Measurements from ENCODE around the gene BRSK1.
A peak's percentile ranks its signal among the peaks of the same experiment; 100 is the strongest.

The BRSK1 gene

DNA sequence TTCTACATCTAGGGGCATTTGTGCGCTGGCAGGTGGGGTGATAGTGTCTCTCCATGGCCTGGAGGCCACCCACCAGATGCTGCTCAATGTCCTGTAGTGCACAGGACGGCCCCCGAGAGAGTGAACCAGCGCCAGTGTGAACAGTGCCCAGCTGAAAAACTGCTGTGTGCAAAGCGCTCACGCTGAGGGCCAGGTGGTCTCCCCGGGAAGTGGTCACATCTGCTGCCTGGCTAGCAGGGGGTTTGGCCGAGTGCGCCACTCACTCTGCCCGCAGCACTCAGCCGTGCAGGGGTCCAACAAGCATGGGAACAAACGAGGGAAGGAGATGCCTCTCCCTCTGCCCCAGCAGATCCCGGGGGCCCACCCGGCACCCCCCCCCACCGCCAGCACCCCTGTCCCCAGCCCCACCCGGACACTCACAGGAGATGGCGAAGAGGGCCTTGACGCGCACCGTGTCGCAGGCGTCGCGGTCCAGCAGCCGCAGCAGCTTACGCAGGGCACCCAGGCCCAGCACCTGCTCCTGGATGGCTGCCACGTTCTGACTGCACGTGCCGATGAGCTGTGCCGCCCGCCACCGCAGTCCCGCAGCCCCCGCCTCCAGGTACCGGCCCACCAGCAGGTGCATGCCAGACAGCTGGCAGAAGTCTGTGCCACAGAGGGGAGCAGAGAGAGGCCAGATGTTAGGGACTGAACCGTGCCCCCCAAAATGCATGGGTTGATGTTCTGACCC is 9.7 kb upstream of the BRSK1 start:
- no peak for DNase-seq (ENCODE audit: low spot score)

DNA sequence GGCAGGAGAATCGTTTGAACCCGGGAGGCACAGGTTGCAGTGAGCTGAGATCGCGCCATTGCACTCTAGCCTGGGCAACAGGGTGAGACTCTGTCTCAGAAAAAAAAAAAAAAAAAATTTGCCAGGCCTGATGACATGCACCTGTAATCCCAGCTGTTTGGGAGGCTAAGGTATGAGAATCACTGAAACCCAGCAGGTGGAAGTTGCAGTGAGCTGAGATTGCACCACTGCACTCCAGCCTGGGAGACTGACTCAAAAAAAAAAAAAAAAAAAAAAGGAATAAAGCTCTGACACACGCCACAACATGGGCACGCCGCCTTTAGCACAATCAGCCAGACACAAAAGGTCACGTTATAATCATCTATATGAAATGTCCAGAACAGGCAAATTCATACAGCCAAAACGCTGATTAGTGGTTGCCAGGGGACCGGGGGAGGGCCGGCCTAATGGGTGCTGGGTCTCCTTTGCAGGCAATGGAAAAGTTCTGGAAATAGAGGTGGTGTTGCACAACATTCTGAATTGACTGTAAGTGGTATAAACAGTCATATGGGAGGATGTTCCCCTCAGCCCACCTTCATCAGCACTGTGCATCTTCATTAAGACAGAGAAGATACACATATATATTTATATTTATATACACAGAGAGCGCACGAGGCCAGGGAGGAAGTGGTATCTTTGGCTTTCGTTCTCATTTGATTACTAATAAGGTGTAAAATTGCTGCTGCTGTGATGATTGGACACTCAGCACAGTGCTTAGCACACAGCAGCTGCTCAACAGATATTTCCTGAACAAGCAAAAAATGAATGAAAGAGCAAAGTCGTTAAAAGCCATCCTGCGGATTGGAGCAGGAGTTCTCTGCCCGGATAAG is 7.7 kb upstream of the BRSK1 start:
- DNase-seq (ENCODE audit: low spot score), result no peak

DNA sequence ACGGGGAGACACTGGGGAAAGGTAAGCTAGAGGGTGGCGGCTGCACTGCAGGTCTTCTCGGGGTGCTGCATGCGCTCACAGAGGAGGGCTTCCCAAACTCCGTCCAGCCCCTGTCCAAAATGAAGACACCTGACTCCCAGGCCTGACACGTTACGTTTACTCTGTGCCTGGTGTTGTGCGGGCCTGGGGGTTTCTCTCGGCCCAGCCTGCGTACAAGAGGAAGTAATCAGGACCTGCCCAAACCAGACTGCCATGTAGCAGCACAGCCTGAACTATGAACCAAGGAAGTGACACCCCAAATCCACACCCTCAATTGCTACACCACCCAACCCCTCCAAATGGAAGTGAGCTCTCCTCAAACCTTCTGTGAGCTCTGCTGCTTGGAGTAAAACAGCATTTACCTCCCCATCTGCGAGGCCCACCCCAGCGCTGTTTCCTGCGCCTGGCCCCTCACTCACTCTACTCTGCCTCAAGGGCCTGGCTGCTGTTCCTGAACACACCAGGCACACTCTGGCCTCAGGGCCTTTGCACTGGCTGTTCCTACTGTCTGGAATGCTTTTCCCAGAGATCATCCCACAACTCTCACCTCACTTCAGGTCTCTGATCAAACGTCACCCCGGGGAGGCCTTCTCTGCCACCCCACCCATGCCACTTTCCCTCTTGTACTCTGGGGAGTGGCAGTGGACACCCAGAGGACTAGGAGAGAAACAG is 6.9 kb upstream of the BRSK1 start:
- no peak for DNase-seq (ENCODE audit: low spot score)

DNA sequence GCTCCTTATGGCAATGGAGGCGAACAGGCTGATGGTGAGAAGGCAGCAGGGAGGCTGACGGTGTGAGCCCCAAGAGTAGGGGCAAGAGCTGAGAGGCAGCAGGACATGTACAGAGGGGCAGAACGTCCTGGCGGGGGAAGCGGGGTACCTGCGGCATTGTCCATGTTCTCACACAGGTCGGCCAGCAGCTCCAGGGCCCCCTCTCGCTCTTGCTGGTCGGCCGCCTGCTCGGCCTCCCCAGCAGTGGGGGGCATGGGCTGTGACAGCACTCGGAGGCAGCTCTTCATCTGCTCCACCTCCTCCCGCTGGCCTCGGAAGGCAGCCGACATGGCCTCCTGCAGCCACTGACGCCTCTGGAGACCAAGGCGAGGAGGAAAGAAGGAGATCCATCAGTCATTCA is 6.3 kb upstream of the BRSK1 start:
- DNase-seq (ENCODE audit: low spot score), result no peak

DNA sequence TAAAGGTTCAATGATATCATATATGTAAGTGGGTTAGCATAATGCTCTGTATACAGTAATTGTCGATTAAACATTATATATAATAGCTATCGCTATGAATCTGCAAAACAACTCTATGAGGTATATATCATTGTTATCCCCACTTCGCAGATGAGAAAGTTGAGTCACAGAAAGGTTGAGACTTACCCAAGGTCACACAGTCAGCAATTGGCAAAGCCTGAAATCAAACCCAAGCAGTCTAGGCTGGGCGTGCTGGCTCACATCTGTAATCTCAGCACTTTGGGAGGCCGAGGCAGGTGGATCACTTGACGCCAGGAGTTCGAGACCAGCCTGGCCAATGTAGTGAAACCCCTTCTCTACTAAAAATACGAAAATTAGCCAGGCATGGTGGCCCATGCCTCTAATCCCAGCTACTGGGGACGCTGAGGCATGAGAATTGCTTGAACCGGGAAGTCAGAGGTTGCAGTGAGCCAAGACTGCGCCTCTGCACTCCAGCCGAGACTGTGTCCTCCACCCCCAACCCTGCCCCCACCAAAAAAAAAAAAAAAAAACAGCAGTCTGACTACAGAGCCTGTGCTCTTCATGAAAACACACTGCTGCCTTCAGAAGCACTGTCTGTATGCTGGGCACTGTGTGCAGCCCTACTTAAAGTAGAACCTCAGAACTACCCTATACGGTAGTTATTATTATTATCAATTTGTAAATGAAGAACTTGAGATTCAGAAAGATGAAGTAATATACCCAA is 5.2 kb upstream of the BRSK1 start:
- DNase-seq (ENCODE audit: low spot score), result no peak

DNA sequence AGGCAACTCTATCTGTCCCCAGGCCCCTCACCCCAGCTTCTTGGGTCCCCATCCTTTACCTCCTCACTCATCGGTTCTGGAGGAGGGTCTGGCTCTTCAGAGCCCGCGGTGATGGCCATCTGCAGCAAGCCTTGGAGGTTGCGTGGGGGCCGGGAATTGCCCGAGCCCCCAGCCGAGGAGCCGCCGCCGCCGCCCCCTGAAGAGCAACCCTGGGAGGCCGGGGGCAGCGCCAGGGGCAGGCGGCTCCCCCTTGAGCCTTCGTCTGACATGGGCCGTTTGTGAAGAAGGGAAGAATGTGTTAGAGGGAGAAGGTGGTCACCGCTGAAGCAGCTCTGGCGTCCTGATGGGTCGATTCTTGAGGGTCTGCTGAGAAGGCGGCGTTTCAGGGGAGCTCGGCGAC is 4.5 kb upstream of the BRSK1 start:
- DNase-seq (ENCODE audit: low spot score), result no peak

DNA sequence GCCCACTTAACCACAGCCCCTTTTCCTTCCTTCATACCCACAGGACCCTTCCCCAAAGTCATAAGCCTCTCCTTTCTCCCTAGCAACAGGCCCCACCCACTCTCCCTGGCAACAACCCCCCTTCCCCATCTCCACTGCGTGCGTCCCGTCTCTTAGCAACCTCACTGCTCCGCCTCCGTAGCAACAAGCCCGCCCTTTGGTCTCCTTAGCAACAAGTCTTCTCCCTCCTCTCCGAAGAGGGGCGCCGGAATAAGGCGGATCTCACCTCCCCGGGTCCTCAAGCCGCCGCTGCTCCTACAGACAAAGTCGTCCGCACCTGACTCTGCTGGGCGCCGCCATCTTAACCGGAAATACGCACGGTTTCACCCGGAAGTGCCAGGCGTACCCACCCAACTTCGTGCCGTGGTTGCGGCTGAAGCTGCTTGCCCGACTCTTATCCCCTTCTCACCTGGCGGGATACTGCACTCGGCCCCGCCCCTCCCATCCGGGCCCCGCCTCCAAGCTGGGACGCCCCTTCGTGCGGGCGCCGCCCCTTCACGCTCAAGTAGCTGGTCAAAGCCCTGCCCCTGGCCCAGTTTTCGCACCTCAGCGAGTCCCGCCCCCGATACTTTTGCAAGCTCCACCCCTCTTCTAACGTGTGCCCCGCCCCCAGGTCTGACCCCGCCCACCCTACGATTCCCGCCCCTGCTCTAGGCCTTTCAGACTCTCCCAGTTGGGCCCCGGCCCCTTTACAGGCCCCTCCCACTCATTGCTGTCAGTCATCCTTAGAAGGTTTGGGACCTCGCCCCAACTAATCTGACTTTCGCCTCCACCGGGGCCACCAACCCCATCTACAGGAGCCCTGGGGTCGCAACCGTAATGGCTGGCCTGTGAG is 3.8 kb upstream of the BRSK1 start, which contains the start of gene HSPBP1:
Gene HSPBP1 (minus strand): TSS at position 341 of the 874 bp plus-strand sequence. CDS start 502 bp downstream, outside the sequence.
- peak; percentile 96 for DNase-seq (ENCODE audit: low spot score)

DNA sequence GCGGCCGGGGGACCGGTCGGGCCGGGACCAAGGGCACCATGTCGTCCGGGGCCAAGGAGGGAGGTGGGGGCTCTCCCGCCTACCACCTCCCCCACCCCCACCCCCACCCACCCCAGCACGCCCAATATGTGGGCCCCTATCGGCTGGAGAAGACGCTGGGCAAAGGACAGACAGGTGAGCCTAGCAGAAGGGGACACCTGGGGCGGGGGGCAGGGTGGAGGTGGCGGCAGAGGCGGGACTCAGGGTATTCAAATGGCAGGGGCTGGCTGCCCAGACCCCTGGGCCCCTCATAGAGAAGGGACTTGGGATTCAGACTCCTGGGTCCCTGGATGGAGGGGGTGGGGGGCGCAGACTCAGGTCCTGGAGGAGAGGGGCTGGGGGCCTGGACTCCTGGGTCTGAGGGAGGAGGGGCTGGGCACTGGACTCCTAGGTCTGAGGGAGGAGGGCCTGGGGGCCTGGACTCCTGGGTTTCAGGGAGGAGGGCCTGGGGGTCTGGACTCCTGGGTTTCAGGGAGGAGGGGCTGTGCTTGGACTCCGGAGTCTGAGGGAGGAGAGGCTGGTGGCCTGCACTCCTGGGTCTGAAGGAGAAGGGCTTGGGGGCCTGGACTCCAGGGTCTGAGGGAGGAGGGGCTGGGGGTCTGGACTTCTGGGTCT is 735 bp downstream of the BRSK1 start:
- DNase-seq (ENCODE audit: low spot score), result no peak

DNA sequence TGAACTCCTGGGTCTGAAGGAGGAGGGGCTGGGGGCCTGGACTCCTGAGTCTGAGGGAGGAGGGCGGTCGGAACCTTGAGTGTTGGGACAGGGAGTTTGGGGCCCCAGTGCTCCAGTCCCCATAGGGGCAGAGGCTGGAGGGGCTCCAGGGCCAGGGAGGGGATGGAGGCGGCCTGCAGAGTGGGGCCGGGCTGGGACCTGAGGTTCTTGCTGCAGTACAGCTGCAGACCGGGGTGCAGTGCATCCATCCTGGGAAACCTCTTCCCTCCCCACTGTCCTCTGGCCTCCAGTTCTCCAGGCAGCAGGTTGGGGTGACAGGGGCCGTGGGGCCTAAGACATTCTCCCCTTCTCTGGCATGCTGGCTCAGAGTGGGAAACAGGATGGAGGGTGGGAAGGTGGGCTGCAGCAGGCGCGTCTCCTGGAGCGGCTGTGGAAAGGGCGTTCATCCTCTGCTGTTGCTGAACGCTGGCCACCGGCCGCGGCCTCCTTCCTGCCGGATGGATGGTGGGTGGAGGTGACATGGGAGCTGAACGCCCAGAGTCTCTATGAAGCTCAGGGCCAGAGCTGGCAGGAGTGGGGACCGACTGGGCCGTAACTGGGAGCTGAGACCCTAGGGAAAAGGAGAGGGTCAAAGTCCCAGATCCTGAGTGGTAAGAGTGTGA is 1.6 kb downstream of the BRSK1 start:
- DNase-seq (ENCODE audit: low spot score), result no peak

DNA sequence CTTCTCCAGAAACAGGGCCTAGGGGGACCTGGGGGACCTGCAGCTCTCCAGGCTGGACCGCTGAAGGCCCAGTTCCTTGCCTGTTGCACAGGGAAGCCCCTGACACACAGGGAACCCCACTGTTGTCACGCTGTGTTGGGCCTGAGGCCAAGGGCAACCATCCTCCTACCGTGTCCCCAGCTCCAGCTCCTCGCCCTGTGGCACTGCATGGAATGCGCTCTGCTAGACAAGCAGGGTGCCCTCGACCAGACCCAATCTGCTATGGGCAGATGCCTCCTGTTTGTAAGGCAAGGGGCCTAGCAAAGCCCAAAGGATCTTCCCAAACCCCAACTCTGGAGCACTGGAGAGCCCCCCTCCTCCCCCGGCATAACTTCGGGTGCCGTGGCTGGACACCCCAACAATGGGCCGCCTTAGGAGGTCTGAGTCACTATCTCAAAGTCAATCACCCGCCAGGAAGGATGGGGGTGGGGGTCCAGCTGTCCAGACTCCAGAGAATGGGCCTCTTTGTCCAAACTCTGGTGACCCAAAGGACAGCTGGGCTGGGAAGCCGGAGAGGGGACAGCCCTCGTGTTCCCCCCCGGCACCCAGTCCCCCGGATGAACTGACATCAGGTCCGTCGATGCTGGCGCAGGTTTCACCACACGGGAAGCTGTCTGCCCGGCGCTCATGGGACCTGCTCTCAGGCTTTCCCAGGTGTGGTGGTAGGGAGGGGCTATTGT is 3.7 kb downstream of the BRSK1 start:
- DNase-seq (ENCODE audit: low spot score), result no peak

DNA sequence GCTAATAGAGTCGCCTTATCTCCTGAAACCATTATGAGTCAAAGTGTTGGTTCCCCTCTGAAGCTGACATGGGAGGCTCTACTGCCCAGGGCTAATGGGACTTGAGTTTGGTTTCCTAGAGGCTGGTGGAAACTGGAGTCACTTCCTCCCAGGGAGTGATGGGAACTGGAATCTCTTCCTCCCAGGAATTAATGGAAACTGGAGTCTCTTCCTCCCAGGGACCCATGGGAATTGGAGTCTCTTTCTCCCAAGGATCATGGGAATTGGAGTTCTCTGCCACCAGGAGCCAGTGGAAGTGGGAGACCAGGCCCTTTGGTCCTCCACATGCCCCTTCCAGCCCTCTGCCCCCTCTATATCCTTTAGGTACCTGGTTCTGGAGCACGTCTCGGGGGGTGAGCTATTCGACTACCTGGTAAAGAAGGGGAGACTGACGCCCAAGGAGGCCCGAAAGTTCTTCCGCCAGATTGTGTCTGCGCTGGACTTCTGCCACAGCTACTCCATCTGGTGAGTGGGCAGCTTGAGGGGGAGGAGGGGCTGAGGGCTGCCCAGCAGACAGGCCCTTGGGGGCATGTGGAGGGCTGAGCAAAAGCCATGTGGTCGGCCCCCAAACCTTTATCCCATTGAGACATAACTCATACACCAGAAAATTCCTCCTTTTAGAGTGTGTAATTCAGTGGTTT is 5.5 kb downstream of the BRSK1 start:
- DNase-seq (ENCODE audit: low spot score), result no peak

DNA sequence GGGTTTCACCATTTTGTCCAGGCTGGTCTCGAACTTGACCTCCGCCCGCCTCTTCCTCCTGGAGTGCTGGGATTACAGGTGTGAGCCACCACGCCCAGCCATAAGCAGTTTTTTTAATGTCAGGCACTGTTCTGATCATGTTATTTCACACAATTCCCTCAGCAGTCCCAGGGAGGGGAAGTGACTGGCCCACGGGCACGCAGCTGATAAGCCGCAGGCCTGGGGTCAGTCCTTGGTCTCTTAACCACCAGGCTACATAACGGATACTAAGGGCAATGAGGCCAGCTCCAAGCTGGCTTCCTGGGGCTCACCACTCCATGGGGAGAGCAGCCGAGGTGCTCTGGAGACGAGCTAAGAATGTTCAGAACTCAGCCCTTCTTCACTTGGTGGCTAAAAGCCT is 13.5 kb downstream of the BRSK1 start:
- no peak for DNase-seq (ENCODE audit: low spot score)

DNA sequence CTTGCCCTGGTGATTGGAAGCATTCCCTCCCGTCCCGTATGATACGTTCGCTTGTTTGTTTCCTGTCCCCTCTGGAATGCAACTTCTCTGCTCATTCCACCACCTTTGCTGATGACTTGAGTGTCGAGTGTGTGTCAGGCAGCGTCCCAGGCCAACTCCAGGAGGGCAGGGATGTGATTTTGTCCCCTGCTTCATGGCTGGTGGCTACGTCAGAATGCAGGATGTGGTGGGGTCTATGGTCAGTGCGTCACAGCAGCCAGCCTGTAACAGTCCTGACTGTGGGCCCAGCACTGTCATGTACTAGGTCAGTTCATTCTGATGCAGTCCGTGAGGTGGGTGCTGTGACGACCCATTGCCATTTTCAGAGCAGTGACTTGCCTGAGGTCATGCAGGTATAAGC is 16.2 kb downstream of the BRSK1 start:
- DNase-seq (ENCODE audit: low spot score), result no peak

DNA sequence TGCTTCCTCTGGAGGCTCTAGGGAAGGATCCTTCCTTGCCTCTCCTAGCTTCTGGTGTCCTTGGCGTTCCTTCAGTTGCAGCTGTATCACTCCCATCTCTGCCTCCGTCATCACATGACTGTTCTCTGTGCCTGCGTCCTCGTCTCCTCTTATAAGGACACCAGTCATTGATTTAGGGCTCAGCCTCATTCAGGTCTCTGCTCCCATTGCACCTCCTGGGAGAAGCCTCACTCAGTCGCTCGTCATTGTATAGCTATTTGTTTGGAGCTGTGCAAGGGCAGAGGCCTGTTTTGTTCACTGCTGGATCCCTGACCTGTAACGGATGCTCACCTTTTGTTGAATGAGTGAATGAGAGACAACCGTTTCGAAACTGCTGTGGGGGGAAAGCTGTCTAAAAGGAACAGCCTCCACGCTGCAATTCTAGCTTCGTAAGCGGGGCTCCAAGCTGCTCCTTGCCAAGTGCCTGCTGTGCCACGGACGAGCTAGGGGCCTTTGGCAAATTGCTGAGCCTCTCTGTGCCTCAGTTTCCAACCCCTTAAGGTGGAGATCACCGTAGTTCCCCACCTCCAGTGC is 17.2 kb downstream of the BRSK1 start:
- no peak for DNase-seq (ENCODE audit: low spot score)

DNA sequence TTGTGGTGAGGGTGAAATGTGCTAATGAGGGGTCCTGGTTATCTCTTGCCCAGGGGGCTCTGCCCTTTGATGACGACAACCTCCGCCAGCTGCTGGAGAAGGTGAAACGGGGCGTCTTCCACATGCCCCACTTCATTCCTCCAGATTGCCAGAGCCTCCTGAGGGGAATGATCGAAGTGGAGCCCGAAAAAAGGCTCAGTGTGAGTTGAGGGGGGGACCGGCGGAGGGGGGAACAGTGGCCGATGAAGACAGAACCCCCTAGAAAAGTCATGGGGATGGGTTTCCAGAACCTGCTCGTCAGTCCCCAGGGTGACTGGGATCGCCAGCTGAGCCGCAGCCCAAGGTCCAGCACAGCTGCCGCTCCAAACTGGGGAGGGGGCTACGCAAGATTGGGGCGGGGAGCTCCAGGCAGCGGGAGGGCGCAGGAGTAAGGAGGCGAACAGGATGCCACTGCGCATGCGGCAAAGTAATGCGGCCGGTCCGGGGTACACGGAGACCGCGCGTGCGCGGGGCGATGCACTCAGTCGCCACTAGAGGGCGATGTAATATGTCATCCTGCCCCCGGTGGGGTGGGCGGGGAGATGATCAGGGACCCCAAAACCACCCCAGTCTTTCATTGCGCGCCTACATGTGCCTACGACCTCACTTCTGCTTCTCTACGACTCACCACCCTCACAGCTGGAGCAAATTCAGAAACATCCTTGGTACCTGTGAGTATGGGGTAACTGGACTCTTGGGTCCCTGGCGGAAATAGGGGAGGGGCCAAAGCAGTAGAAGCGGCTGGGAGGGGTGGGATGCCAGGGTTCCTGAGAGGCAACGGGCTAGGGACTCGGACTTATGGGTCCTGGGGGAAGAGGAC is 17.9 kb downstream of the BRSK1 start:
- peak; percentile 80 for DNase-seq (ENCODE audit: low spot score)

DNA sequence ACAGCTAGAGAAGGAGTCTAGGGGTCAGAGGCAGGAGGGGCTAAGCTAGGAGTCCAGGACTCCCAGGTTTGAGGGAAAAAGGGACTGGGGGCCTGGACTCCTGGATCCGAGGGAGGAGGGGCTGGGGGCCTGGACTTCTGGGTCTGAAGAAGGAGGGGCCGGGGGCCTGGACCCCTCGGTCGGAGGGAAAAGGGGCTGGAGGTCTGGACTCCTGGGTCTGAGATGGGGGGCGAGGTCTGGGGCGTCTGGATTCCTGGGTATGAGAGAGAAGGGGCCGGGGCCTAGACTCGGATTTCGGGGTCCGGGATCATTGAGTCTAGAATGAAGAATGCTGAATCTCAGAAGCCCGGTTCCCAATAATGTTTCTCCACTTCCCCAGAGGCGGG is 18.5 kb downstream of the BRSK1 start:
- no peak for DNase-seq (ENCODE audit: low spot score)

DNA sequence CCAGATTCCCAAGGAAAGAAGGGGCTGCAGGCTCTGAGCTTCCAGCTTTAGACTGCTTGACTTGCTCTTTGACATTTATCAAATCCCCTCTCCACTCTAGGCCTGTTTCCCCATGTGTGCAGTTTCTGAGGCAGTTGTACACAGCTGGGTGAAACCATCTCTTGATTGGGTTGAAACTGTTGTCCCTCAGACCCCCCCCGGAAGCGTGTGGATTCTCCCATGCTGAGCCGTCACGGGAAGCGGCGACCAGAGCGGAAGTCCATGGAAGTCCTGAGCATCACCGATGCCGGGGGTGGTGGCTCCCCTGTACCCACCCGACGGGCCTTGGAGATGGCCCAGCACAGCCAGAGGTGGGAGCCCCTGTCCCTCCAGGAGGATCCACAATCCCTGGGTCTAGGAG is 19.7 kb downstream of the BRSK1 start:
- DNase-seq (ENCODE audit: low spot score), result no peak
